ENCODE measurements around the gene UNKL.

- TF ChIP-seq CTCF (IDR thresholded peaks at IDR 0.05): no peak
- TF ChIP-seq POLR2A (IDR thresholded peaks at IDR 0.05): no peak
- TF ChIP-seq EP300 (IDR thresholded peaks at IDR 0.05): no peak
- no peak for TF ChIP-seq POLR2AphosphoS5 (IDR thresholded peaks at IDR 0.05)
Measured at GRCh38 chr16:1403733-1404132, 10.8 kb downstream of the UNKL start.
